ENCODE measurements around the gene NELFE. TPM values are rescaled to one million over a fixed set of nuclear protein-coding genes. Genes with fewer than 3 reads are reported as not detected.

The NELFE gene
- total and polyA plus RNA-seq, 2 of the 13 experiments (the other 11 are each of a cell fraction or from before 2014, with no cell fraction given) = 51.3 to 69.8 TPM

GRCh38 chr6:31952140-31952805 lies 6.5 kb downstream of the NELFE start (continued):
- TF ChIP-seq RNF219 (CRISPR knock-in tag; IDR thresholded peaks at IDR 0.05) (no peak), ZNF513 (CRISPR knock-in tag; conservative IDR thresholded peaks at IDR 0.05) (no peak), BRD4 (CRISPR knock-in tag; IDR thresholded peaks at IDR 0.05) (no peak), HDAC1 (CRISPR knock-in tag; IDR thresholded peaks at IDR 0.05) (no peak), ZNF350 (CRISPR knock-in tag; IDR thresholded peaks at IDR 0.05; ENCODE audit: borderline replicate concordance, low read depth) (no peak), POLR2AphosphoS2 (IDR thresholded peaks at IDR 0.05; ENCODE audit: low read depth, low read length) (no peak), AHDC1 (CRISPR knock-in tag; IDR thresholded peaks at IDR 0.05; ENCODE audit: borderline replicate concordance) (no peak), PHF21A (CRISPR knock-in tag; IDR thresholded peaks at IDR 0.05) (no peak), ZNF225 (CRISPR knock-in tag; IDR thresholded peaks at IDR 0.05) (no peak), THAP11 (CRISPR knock-in tag; IDR thresholded peaks at IDR 0.05) (peak; percentile 44; the same call in 1 of the 2 replicates), ZFP41 (CRISPR knock-in tag; IDR thresholded peaks at IDR 0.05; ENCODE audit: borderline replicate concordance) (no peak), ZNF761 (CRISPR knock-in tag; conservative IDR thresholded peaks at IDR 0.05) (0 out of 2 replicates have a peak, but pooled peaks have one; percentile 41), ZNF644 (CRISPR knock-in tag; IDR thresholded peaks at IDR 0.05; ENCODE audit: low read depth) (no peak), FOXC1 (CRISPR knock-in tag; IDR thresholded peaks at IDR 0.05; ENCODE audit: borderline replicate concordance) (no peak), ZNF230 (CRISPR knock-in tag; IDR thresholded peaks at IDR 0.05) (no peak)
- TF ChIP-seq, protein P1, sequence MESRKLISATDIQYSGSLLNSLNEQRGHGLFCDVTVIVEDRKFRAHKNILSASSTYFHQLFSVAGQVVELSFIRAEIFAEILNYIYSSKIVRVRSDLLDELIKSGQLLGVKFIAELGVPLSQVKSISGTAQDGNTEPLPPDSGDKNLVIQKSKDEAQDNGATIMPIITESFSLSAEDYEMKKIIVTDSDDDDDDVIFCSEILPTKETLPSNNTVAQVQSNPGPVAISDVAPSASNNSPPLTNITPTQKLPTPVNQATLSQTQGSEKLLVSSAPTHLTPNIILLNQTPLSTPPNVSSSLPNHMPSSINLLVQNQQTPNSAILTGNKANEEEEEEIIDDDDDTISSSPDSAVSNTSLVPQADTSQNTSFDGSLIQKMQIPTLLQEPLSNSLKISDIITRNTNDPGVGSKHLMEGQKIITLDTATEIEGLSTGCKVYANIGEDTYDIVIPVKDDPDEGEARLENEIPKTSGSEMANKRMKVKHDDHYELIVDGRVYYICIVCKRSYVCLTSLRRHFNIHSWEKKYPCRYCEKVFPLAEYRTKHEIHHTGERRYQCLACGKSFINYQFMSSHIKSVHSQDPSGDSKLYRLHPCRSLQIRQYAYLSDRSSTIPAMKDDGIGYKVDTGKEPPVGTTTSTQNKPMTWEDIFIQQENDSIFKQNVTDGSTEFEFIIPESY (CRISPR knock-in tag; IDR thresholded peaks at IDR 0.05) = no peak
- TF ChIP-seq, protein P2, sequence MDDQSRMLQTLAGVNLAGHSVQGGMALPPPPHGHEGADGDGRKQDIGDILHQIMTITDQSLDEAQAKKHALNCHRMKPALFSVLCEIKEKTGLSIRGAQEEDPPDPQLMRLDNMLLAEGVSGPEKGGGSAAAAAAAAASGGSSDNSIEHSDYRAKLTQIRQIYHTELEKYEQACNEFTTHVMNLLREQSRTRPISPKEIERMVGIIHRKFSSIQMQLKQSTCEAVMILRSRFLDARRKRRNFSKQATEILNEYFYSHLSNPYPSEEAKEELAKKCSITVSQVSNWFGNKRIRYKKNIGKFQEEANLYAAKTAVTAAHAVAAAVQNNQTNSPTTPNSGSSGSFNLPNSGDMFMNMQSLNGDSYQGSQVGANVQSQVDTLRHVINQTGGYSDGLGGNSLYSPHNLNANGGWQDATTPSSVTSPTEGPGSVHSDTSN (CRISPR knock-in tag; IDR thresholded peaks at IDR 0.05; ENCODE audit: borderline replicate concordance) = no peak
